ENCODE results near the gene C20orf173.
A peak's percentile ranks its signal among the peaks of the same experiment; 100 is the strongest.

The C20orf173 gene

DNA sequence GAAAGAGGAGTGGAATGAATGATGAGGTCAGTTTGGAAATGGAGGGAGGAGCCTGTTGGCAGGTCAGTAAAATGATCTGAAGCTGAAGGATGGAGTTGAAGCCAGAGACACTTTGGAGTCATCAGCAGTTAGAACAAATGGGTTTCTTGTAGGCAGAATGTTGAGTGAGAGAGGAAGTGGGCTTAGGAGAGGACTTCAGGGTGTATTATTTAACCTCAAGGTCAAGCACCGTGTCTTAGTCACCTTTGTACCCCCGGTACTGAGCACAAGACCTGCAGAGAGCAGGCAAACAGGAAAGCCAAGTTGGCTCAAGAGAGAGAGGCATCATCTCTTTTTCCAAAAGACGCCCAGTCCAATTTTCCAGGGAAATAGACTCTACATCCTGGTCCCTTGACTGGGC is 23.3 kb downstream of the C20orf173 start:
- no peak for DNase-seq

DNA sequence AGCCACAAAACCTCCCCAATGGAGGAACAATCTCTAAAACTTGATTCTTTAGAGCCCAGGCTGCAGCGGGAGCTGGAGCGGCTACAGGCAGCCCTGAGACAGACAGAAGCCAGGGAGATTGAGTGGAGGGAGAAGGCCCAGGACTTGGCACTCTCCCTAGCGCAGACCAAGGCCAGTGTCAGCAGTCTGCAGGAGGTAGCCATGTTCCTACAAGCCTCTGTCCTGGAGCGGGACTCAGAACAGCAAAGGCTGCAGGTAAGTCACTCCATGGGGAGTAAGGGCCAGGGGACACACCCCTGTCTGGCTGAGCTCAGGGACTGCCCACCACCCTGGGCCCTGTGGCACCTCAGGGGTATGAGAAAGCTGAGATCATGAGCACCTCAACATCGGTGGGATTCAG is 24.7 kb downstream of the C20orf173 start:
- DNase-seq, result no peak

GRCh38 chr20:35503841-35504561 is 25.5 kb downstream of the C20orf173 start:
- DNase-seq, result peak; percentile 51

GRCh38 chr20:35503281-35503680 is 26.2 kb downstream of the C20orf173 start:
- DNase-seq, result no peak

DNA sequence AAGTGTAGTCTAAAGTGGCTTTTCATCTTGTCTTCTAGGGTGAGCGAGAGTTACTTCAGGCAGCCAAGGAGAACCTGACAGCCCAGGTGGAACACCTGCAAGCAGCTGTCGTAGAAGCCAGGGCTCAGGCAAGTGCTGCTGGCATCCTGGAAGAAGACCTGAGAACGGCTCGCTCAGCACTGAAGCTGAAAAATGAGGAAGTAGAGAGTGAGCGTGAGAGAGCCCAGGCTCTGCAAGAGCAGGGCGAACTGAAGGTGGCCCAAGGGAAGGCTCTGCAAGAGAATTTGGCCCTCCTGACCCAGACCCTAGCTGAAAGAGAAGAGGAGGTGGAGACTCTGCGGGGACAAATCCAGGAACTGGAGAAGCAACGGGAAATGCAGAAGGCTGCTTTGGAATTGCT is 27.1 kb downstream of the C20orf173 start:
- no peak for DNase-seq

DNA sequence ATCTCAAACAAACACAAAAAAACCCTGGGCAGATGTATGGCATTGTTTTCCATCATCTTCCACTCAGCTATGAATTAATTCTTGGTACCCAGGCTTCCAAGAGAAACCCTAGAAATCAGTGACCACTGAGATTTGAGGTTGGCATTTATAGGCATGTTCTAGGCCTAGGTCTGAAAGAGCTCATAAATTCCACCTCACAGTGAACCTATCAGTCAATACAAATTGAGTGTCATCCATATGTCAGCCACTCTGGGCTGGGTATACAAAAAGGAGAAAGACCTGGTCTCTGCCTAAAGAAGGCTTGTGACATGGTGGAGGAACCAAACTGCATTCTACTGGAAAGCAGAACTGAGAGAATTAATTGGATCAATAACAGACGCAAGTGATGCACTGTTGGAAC is 30.2 kb downstream of the C20orf173 start:
- no peak for DNase-seq

GRCh38 chr20:35497780-35498189 is 31.7 kb downstream of the C20orf173 start:
- peak; percentile 81 for DNase-seq

- no peak for DNase-seq
These were observed 32.1 kb downstream of the C20orf173 start for GRCh38 chr20:35497320-35497719.

- DNase-seq, result no peak
These were observed 33.0 kb downstream of the C20orf173 start for GRCh38 chr20:35496481-35496880.

GRCh38 chr20:35492352-35492751 is 37.1 kb downstream of the C20orf173 start:
- no peak for DNase-seq

DNA sequence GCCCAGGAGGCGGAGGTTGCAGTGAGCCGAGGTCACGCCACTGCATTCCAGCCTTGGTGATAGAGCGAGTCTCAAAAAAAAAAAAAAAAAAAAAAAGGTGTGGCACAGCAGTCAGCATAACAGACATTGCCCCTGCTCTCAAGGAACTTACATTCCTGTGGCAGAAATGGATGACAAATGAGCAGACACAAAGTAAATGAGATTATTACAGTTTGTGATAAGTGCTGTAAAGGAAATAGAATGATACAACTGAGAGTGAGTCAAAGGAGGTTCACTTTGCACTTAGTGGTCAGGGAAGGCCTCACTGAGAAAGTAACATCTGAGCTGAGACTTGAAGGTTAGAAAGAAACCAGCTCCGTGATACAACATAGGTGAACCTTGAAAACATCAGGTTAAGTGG is 37.6 kb downstream of the C20orf173 start:
- DNase-seq, result no peak

- no peak for DNase-seq
These were observed 38.7 kb downstream of the C20orf173 start for GRCh38 chr20:35490736-35491181.

GRCh38 chr20:35489717-35490116 is 39.7 kb downstream of the C20orf173 start:
- no peak for DNase-seq

GRCh38 chr20:35487479-35487878 is 42.0 kb downstream of the C20orf173 start:
- DNase-seq, result no peak

GRCh38 chr20:35479798-35480197 is 49.7 kb downstream of the C20orf173 start:
- DNase-seq, result no peak

- no peak for DNase-seq
These were observed 50.5 kb downstream of the C20orf173 start for GRCh38 chr20:35478804-35479472.

Measured in left hindlimb (tissue), 1 donor.